Suprapubic skin (tissue), 4 donors: ENCODE results near the gene L3MBTL4. TPM values are rescaled to one million over a fixed set of nuclear protein-coding genes. Genes with fewer than 3 reads are reported as not detected.

Experiments used
- DNase-seq, 2 donors: peaks; one replicate each; pipeline ENCODE4 v3.0.0-alpha.2; 2019; ENCODE audit warnings: low spot score in 2 of 2
- H3K27ac ChIP-seq: fragments of 200-600 bp; sonication (generic); one replicate; pipeline ENCODE4 v1.5.1; 2019
- H3K27me3 ChIP-seq: fragments of 200-600 bp; sonication (generic); one replicate; pipeline ENCODE4 v1.5.1; 2019
- H3K36me3 ChIP-seq: fragments of 200-600 bp; sonication (generic); one replicate; pipeline ENCODE4 v1.5.1; 2019
- H3K4me1 ChIP-seq: fragments of 200-600 bp; sonication (generic); one replicate; pipeline ENCODE4 v1.5.1; 2019
- H3K4me3 ChIP-seq: fragments of 200-600 bp; sonication (generic); one replicate; pipeline ENCODE4 v1.5.1; 2019; ENCODE audit warnings: mild to moderate bottlenecking
- H3K9me3 ChIP-seq: fragments of 200-600 bp; sonication (generic); one replicate; pipeline ENCODE4 v1.5.1; 2019
- EP300 ChIP-seq: sonication (generic); formaldehyde crosslinking; IDR thresholded peaks from one replicate; pipeline ENCODE4 v1.6.1; 2017; ENCODE audit warnings: antibody characterized with exemption
- POLR2A ChIP-seq, 2 donors: fragments of 450-650 bp; IDR thresholded peaks; one replicate each; pipeline ENCODE4 v1.6.1; 2017; ENCODE audit warnings: antibody characterized with exemption in 2 of 2, mild to moderate bottlenecking in 2 of 2, moderate library complexity in 2 of 2
- POLR2AphosphoS5 ChIP-seq, 3 donors: sonication (generic); formaldehyde crosslinking; IDR thresholded peaks; one replicate each; pipeline ENCODE4 v1.6.1; 2017; ENCODE audit warnings: antibody characterized with exemption in 3 of 3
- WGBS: methylation state at CpG from one replicate; pipeline ENCODE4 v1.1.5; 2018; 5-methylcytosine and 5-hydroxymethylcytosine counted together
- total RNA-seq, 4 donors: library from RNA; depleted of rRNA; stranded (reverse); fragments of >200 nt; gene quantifications; one replicate each; pipeline ENCODE4 v1.1.0, GENCODE V29; 2016
- TF ChIP-seq, protein P1 (sequence below), 2 donors: fragments of 200-600 bp in 1 of 2; fragments of 450-650 bp in 1 of 2; sonication (generic) in 1 of 2; IDR thresholded peaks; one replicate each; pipeline ENCODE4 v1.5.1; 2016 to 2019; ENCODE audit warnings: antibody characterized with exemption in 2 of 2, mild to moderate bottlenecking in 1 of 2, moderate library complexity in 1 of 2

The L3MBTL4 gene
- total RNA-seq, 4 donors from 2014 or later, result 11.9 to 29.9 (median 14.4) TPM

DNA sequence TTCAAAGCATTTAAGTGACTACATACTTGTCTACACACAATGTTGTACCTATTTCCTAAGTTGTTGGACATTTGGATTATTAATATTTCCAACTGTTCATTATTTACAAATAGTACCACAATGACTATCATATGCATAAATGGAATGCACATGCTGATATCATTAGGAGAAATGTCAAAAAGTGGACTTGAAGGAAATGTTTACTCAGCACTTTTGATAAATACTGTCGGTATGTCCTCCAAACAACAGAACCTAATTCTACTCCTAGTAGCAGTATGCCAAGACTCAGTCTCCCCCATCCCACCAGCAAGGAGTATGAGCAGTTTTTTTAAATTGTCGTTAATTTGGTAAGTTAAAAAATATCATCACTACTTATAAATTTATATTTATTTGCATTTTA lies 116.8 kb downstream of the L3MBTL4 start:
- Histone ChIP-seq H3K4me1 (no peaks in the 10 kb centered on the region), H3K4me3 (no peak overlapping the region), H3K9me3 (no peaks in the 10 kb centered on the region), H3K27me3 (no peaks in the 10 kb centered on the region), H3K36me3 (no peaks in the 10 kb centered on the region), H3K27ac (no peak overlapping the region)
- no peak for DNase-seq
- WGBS, result 77% methylated on average over 2 of the region's 2 CpGs
- no peak for TF ChIP-seq EP300
- TF ChIP-seq POLR2A (IDR thresholded peaks at IDR 0.05), result no peak
- TF ChIP-seq POLR2AphosphoS5 (IDR thresholded peaks at IDR 0.05), result no peak
- TF ChIP-seq, protein P1, sequence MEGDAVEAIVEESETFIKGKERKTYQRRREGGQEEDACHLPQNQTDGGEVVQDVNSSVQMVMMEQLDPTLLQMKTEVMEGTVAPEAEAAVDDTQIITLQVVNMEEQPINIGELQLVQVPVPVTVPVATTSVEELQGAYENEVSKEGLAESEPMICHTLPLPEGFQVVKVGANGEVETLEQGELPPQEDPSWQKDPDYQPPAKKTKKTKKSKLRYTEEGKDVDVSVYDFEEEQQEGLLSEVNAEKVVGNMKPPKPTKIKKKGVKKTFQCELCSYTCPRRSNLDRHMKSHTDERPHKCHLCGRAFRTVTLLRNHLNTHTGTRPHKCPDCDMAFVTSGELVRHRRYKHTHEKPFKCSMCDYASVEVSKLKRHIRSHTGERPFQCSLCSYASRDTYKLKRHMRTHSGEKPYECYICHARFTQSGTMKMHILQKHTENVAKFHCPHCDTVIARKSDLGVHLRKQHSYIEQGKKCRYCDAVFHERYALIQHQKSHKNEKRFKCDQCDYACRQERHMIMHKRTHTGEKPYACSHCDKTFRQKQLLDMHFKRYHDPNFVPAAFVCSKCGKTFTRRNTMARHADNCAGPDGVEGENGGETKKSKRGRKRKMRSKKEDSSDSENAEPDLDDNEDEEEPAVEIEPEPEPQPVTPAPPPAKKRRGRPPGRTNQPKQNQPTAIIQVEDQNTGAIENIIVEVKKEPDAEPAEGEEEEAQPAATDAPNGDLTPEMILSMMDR (IDR thresholded peaks at IDR 0.05), result no peak

DNA sequence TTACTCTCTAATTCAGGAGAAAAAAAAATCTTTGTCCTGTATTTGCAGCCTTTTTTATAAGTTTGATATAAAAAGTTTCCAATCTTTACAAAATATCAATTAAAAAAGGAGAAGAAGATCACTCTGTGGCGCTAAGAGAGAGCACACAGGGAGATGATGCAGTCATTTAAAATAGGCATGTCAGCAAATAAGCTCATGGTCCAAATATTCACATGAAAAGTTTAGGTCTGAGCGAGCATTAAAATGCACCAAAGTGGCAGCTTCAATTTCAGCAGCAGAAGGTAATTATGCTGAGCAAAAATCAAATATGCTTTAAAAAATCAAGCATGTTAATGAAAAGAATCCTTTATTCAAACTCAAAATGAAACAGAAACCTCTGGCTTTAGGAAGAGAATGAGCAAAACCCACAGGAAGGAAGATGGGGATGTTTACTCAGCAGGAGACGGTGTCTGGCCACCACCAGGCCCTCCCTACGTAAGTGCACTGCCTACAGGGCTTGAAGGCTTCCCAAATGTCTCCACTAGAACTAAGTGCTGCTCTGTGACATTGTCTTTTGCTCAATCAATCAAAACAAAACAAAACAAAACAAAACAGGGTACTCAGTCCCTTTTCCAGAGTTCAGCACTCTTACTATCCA lies 120.4 kb downstream of the L3MBTL4 start:
- no peaks in the 10 kb centered on the region for H3K27me3 ChIP-seq
- 56% methylated on average over 4 of the region's 4 CpGs for WGBS
- no peaks in the 10 kb centered on the region for H3K4me1 ChIP-seq
- DNase-seq, result no peak
- H3K36me3 ChIP-seq, result no peaks in the 10 kb centered on the region
- TF ChIP-seq POLR2AphosphoS5 (IDR thresholded peaks at IDR 0.05) (no peak), POLR2A (IDR thresholded peaks at IDR 0.05) (no peak), EP300 (no peak)
- TF ChIP-seq, protein P1 (IDR thresholded peaks at IDR 0.05), result no peak
- H3K9me3 ChIP-seq, result no peaks in the 10 kb centered on the region
- no peak overlapping the region for H3K27ac ChIP-seq
- no peak overlapping the region for H3K4me3 ChIP-seq

DNA sequence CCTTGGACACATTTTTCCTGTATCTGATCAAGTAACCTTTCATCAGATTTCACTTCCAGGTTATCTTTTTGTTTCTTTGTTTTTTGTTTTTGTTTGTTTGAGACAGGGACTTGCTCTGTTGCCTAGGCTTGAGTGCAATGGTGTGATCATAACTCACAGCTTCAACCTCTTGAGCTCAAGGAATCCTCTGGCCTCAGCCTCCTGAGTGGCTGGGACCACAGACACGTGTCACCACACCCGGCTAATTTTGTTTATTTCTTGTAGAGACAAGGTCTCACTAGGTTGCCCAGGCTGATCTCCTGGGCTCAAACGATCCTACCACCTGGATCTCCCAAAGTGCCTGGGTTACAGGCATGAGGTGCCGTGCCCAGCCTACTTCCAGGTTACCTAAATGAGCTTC lies 124.9 kb downstream of the L3MBTL4 start:
- 68% methylated on average over 4 of the region's 4 CpGs for WGBS
- Histone ChIP-seq H3K27me3 (no peaks in the 10 kb centered on the region), H3K27ac (no peak overlapping the region), H3K4me1 (no peaks in the 10 kb centered on the region), H3K4me3 (no peak overlapping the region), H3K36me3 (peaks cover 2% of the 10 kb centered on the region), H3K9me3 (no peaks in the 10 kb centered on the region)
- DNase-seq, result no peak
- no peak for TF ChIP-seq POLR2AphosphoS5 (IDR thresholded peaks at IDR 0.05)
- TF ChIP-seq POLR2A (IDR thresholded peaks at IDR 0.05), result no peak
- TF ChIP-seq, protein P1 (IDR thresholded peaks at IDR 0.05), result no peak
- TF ChIP-seq EP300, result no peak

DNA sequence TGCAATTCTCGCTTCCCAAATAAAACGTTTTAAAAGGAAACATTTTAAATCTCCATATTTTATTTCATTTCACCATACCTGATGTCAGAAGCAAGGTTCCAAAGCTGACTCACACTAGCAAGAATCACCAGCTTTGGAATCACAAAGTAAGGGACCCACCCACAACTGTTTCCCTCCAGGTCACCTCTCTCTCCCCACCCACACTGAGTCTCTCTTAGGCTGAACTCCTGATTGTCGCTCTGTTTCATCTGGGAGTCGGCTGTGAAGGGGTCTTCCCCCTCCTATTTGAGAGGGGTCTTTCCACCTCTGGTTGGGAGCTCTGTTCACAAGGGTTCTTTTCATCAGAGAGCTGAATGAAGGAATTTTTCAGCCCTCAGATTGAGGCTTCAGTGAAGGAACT lies 128.1 kb downstream of the L3MBTL4 start:
- no peaks in the 10 kb centered on the region for H3K4me1 ChIP-seq
- H3K27me3 ChIP-seq, result no peaks in the 10 kb centered on the region
- no peak for DNase-seq
- H3K4me3 ChIP-seq, result no peak overlapping the region
- H3K27ac ChIP-seq, result no peak overlapping the region
- peaks cover 7% of the 10 kb centered on the region for H3K36me3 ChIP-seq
- H3K9me3 ChIP-seq, result no peaks in the 10 kb centered on the region
- TF ChIP-seq EP300, result no peak
- TF ChIP-seq POLR2A (IDR thresholded peaks at IDR 0.05), result no peak
- TF ChIP-seq, protein P1 (IDR thresholded peaks at IDR 0.05), result no peak
- no peak for TF ChIP-seq POLR2AphosphoS5 (IDR thresholded peaks at IDR 0.05)
- WGBS, result 79% methylated on average over 4 of the region's 4 CpGs

DNA sequence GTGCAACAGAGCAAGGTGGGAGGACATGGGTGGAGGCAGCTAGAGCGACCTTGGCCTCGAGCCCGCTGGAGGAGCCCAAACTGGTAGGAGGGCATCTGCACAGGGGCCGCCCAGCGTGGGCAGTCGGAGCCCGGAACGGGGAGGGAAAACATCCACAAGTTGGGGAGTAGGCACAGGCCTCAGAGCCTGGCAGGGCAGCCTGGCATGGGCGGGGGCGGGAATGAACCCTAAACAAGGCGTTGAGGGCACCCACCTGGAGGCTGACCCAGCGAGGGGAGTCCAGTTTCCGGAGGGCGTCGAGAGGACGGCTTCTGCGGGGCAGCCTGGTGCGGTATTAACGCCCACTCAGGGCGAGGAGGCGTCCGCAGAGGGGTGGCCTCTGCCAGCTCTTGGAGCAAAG lies 129.9 kb downstream of the L3MBTL4 start:
- no peak for TF ChIP-seq POLR2AphosphoS5 (IDR thresholded peaks at IDR 0.05)
- TF ChIP-seq EP300, result no peak
- no peak for TF ChIP-seq POLR2A (IDR thresholded peaks at IDR 0.05)
- TF ChIP-seq, protein P1 (IDR thresholded peaks at IDR 0.05), result no peak
- DNase-seq, result no peak
- Histone ChIP-seq H3K4me3 (no peak overlapping the region), H3K27ac (no peak overlapping the region), H3K36me3 (peaks cover 7% of the 10 kb centered on the region), H3K27me3 (no peaks in the 10 kb centered on the region), H3K9me3 (no peaks in the 10 kb centered on the region), H3K4me1 (no peaks in the 10 kb centered on the region)
- WGBS, result 92% methylated on average over 21 of the region's 22 CpGs
